Effector memory CD4-positive, alpha-beta T cell (primary cell): ENCODE measurements around the gene XYLT1.
"Not testable (repeated sequence)": the region's sequence is repeated elsewhere in the genome, so short reads cannot be mapped to it uniquely, and the experiment has no call there.

Source experiments
- DNase-seq, 3 donors: peaks; one replicate each; pipeline ENCODE4 v3.0.0-alpha.2; 2020
- H3K27ac ChIP-seq: 2 replicates; pipeline ENCODE4 v1.7.0; 2013; ENCODE audit warnings: mild to moderate bottlenecking, low read length, moderate library complexity; ENCODE audit not compliant: insufficient read depth, poor library complexity, severe bottlenecking
- H3K27me3 ChIP-seq: replicated peaks from 2 replicates; pipeline ENCODE4 v1.7.0; 2013; ENCODE audit warnings: mild to moderate bottlenecking, low read length; ENCODE audit not compliant: insufficient read depth, control insufficient read depth, poor library complexity, severe bottlenecking
- H3K36me3 ChIP-seq: 2 replicates; pipeline ENCODE4 v1.7.0; 2013; ENCODE audit warnings: mild to moderate bottlenecking, low read length, moderate library complexity; ENCODE audit not compliant: control insufficient read depth, insufficient read depth
- H3K4me1 ChIP-seq: 2 replicates; pipeline ENCODE4 v1.7.0; 2013; ENCODE audit warnings: low read length, mild to moderate bottlenecking; ENCODE audit not compliant: control insufficient read depth, insufficient read depth, poor library complexity, severe bottlenecking
- H3K4me3 ChIP-seq: 2 replicates; pipeline ENCODE4 v1.7.0; 2013; ENCODE audit warnings: low read length, low read depth, mild to moderate bottlenecking; ENCODE audit not compliant: insufficient read depth, poor library complexity, severe bottlenecking
- H3K9me3 ChIP-seq: 2 replicates; pipeline ENCODE4 v1.7.0; 2013; ENCODE audit warnings: mild to moderate bottlenecking, low read length, moderate library complexity; ENCODE audit not compliant: control insufficient read depth

XYLT1 gene

DNA sequence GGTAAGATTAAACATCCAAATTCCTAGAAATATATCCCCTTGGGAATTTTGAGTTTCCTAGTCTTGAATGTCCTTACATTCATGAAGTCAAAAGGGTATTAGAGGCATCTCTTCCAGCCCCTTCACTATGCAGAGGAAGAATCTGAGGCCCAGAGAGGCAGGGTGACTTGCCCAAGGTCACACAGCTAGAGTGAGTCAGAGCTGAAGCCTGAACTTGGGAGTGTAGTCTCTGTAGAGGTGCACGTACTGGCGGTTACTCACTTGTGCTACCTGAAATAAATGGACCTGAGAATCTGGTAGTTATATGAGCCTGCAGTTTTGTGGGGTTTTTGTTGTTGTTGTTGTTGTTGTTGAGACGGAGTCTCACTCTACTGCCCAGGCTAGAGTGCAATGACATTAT lies 164.0 kb downstream of the XYLT1 start:
- Histone ChIP-seq H3K36me3 (no peaks in the 10 kb centered on the region), H3K27ac (no peak overlapping the region), H3K4me3 (no peak overlapping the region), H3K9me3 (no peaks in the 10 kb centered on the region), H3K4me1 (peaks cover 6% of the 10 kb centered on the region), H3K27me3 (no peaks in the 10 kb centered on the region)
- no peak for DNase-seq

DNA sequence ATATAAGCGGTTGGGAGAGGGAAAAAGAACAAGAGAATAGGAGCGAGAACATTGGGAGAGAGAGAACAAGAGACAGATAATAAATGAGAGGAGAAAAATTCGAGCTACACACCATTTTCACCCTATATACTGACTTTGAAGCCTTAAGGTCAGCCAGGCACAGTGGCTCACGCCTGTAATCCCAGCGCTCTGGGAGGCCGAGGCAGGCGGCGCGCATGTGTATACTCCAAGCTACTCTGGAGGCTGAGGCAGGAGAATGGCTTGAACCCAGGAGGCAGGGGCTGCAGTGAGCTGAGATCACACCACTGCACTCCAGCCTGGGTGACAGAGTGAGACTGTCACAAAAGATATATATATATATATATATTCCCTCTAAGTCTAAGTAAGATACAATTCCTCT lies 164.5 kb downstream of the XYLT1 start:
- DNase-seq, H3K27me3 ChIP-seq, H3K9me3 ChIP-seq, H3K4me1 ChIP-seq, H3K4me3 ChIP-seq, H3K27ac ChIP-seq, H3K36me3 ChIP-seq: not testable (repeated sequence)

DNA sequence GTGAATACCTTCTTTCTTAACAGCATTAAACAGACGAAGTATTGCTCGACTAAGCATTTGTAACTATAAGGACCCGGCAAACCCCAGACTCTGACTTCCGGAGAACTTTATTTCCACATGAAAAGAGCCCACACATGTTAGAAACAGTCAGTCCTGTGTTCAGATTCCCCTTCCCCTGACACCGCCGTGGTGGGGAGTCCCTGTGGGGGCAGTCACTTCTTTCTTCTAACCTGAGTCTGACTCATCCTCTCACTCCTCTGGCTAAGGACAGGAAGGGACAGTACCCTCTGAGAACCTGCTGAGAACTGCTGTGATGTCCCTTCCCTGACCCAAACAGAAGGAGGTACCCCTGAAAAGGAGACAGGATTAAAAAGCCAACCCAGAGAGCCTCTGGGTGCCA lies 165.1 kb downstream of the XYLT1 start:
- Histone ChIP-seq H3K27ac (no peak overlapping the region), H3K9me3 (no peaks in the 10 kb centered on the region), H3K4me3 (no peak overlapping the region), H3K27me3 (no peaks in the 10 kb centered on the region), H3K36me3 (no peaks in the 10 kb centered on the region), H3K4me1 (peaks cover 6% of the 10 kb centered on the region)
- DNase-seq = no peak

DNA sequence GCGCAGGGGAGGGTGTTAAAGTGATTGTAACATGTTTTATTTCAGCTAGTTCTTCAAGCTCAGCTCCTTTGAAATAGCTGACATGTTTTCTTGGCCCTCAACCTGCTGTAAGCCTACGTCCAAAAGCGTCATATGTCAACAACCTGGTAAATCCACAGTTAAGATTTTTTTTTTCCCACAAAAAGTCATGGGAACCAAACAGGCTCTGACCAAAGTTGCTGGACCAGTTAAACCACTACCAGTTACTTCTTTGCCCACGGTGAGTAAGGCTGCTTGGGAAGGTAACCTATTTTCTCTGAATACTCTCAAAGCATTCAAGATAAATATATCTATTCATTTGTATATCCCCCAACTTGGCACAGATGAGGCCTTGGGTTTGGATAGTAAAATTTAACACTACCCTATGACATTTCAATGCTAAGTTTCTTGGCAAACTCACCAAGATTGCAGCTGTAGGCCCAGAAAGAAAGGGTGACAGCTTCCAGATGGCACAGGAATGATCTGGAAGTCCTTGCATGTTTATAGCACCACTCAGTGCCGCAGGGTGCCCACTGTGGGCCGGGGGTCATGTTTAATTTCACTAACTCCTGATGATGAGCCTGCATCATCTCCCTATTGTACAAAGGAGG lies 166.2 kb downstream of the XYLT1 start:
- Histone ChIP-seq H3K9me3 (no peaks in the 10 kb centered on the region), H3K27me3 (no peaks in the 10 kb centered on the region), H3K36me3 (no peaks in the 10 kb centered on the region), H3K27ac (no peak overlapping the region), H3K4me3 (no peak overlapping the region), H3K4me1 (peaks cover 6% of the 10 kb centered on the region)
- no peak for DNase-seq

DNA sequence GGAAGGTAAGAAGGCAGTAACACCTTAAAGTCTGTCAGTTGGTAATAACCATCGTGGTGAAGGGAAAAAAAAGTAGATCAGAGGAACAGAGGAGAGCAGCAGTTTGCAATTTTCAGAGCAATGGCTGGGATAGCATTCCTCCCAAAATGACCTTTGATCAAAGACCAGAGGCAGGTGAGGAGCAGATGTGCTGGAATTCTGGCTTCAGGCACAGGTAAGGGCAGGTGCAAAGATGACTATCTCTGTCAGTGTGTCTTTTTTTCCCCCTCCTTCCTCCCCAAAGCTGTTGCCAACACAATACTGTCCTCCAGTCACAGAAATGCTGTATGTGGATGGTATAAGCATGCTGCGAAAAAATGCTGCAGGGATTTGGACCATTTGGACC lies 166.7 kb downstream of the XYLT1 start:
- no peak overlapping the region for H3K27ac ChIP-seq
- H3K9me3 ChIP-seq = no peaks in the 10 kb centered on the region
- H3K4me1 ChIP-seq = peaks cover 6% of the 10 kb centered on the region

DNA sequence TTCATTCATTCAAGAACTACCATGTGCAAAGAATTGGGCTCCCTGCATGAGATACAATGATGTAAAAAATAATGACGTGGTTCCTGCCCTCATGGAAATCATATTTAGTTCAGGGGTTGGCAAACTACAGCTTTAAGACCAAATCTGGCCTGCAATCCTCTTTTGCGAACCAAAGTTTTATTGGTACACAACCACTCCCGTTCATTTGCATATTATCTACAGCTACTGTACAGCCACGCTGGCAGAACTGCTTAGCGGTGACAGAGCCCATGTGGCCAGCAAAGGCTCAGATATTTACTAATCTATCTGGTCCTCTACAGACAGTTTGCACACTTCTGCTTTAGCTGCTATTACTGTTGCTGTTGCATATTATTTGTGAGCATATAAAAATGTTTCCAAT lies 167.7 kb downstream of the XYLT1 start:
- DNase-seq = no peak
- Histone ChIP-seq H3K36me3 (no peaks in the 10 kb centered on the region), H3K4me1 (peaks cover 6% of the 10 kb centered on the region), H3K9me3 (no peaks in the 10 kb centered on the region), H3K27me3 (no peaks in the 10 kb centered on the region), H3K4me3 (no peak overlapping the region), H3K27ac (no peak overlapping the region)

More for the DNA sequence above, 166.7 kb downstream of the XYLT1 start:
- H3K27me3 ChIP-seq = no peaks in the 10 kb centered on the region
- H3K36me3 ChIP-seq = no peaks in the 10 kb centered on the region
- no peak overlapping the region for H3K4me3 ChIP-seq
- no peak for DNase-seq

DNA sequence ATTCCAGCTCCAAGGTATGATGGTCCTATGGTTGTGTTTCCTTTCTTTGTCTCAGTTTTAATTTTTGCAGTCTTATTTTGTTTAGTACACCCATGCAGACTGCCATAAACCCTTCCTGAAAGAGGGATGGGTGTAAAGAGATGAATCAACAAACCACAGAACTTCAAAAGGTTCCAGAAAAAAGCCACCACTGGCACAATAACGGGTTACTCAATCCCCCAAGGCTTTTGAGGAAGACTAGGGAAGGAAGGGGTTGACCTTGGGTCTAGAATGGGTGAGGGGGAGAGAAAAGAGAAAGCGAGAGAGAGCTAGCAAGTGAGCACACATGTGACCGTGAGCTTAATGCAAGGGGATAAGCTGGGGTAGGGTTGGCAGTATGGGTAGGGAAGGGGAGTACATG lies 168.1 kb downstream of the XYLT1 start:
- Histone ChIP-seq H3K4me3 (no peak overlapping the region), H3K4me1 (peaks cover 6% of the 10 kb centered on the region), H3K9me3 (no peaks in the 10 kb centered on the region), H3K27ac (no peak overlapping the region), H3K36me3 (no peaks in the 10 kb centered on the region), H3K27me3 (no peaks in the 10 kb centered on the region)
- no peak for DNase-seq

DNA sequence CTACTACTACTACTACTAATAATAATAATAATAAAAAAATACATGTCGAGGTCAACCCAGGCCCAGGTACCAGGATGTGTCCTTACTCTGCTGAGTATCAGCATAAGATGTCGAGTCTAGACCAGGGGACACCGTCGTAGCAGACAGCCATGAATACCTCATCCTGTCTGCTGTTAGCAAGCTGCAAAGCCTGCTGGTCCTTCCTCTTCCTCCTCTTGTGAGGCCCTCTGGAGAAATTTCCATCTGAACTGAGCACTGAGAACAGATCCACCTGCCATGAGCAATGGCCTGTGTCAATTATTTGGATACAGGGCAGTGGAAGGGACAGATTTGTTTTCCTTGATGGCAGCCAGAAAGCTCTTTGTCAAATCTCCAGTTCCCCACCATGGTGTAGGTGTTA lies 168.5 kb downstream of the XYLT1 start:
- DNase-seq = no peak
- Histone ChIP-seq H3K9me3 (no peaks in the 10 kb centered on the region), H3K27ac (no peak overlapping the region), H3K36me3 (no peaks in the 10 kb centered on the region), H3K4me3 (no peak overlapping the region), H3K4me1 (peaks cover 6% of the 10 kb centered on the region), H3K27me3 (no peaks in the 10 kb centered on the region)

DNA sequence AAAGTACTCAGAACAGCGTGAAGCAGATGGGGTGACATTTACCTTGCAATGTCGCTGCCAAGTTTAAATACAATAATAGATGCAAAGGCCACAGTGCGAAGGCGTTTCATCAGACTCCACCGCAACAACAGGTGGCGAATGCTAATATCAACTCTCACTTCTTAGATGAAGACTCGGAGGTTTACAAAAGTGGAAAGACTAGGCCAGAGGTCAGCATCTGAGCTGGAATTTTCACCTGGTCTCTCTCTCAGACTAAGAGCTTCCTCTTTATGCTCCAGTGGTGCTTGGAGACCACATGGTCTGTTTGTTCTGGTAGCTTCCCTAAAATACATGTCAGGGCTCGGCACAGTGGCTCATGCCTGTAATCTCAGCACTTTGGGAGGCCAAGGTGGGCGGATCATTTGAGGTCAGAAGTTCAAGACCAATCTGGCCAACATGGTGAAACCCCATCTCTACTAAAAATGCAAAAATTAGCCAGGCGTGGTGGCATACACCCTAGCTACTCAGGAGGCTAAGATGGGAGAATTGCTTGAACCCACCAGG lies 169.1 kb downstream of the XYLT1 start:
- Histone ChIP-seq H3K36me3 (no peaks in the 10 kb centered on the region), H3K9me3 (no peaks in the 10 kb centered on the region), H3K27me3 (no peaks in the 10 kb centered on the region), H3K27ac (no peak overlapping the region), H3K4me3 (no peak overlapping the region), H3K4me1 (peaks cover 6% of the 10 kb centered on the region)
- no peak for DNase-seq

DNA sequence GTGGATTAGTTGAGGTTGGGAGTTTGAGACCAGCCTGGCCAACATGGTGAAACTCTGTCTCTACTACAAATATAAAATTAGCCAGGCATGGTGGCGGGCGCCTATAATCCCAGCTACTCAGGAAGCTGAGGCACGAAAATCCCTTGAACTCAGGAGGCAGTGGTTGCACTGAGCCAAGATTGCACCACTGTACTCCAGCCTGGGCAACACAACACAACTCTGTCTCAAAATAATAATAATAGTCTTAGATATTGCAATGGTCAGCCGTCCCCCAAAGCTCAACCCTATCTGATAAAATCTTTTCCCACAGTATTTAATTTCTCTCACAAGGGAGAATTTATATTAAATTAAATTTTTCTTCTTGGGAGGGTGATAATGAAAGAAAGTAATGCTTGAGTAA lies 169.6 kb downstream of the XYLT1 start:
- Histone ChIP-seq H3K9me3 (no peaks in the 10 kb centered on the region), H3K27me3 (no peaks in the 10 kb centered on the region), H3K4me3 (no peak overlapping the region), H3K27ac (no peak overlapping the region), H3K36me3 (no peaks in the 10 kb centered on the region), H3K4me1 (peaks cover 6% of the 10 kb centered on the region)
- no peak for DNase-seq
